GM23248 (cell line): ENCODE data around the gene RERE. TPM values are rescaled to one million over a fixed set of nuclear protein-coding genes. Genes with fewer than 3 reads are reported as not detected.

Experiments
- DNase-seq: peaks from one replicate; pipeline ENCODE4 v3.0.0-alpha.2; 2015
- H2AFZ ChIP-seq: fragments of 200-600 bp; sonication (generic); 2 replicates; pipeline ENCODE4 v1.6.1; 2016; ENCODE audit warnings: antibody characterized with exemption
- H3F3A ChIP-seq: fragments of 200-600 bp; sonication (generic); 2 replicates; pipeline ENCODE4 v1.6.1; 2016; ENCODE audit warnings: mild to moderate bottlenecking, antibody characterized with exemption, mixed run types; ENCODE audit not compliant: insufficient read depth
- H3K27ac ChIP-seq: fragments of 200-600 bp; sonication (generic); 2 replicates; pipeline ENCODE4 v1.5.1; 2016; ENCODE audit warnings: mild to moderate bottlenecking
- H3K27me3 ChIP-seq: fragments of 200-600 bp; sonication (generic); replicated peaks from 2 replicates; pipeline ENCODE4 v1.6.1; 2016; ENCODE audit warnings: mild to moderate bottlenecking; ENCODE audit not compliant: insufficient read depth
- H3K36me3 ChIP-seq: fragments of 200-600 bp; sonication (generic); 2 replicates; pipeline ENCODE4 v1.6.1; 2016; ENCODE audit warnings: low read depth, mild to moderate bottlenecking
- H3K4me1 ChIP-seq: fragments of 200-600 bp; sonication (generic); 2 replicates; pipeline ENCODE4 v1.6.1; 2016; ENCODE audit warnings: mild to moderate bottlenecking; ENCODE audit not compliant: insufficient read depth
- H3K4me2 ChIP-seq: fragments of 200-600 bp; sonication (generic); one replicate; pipeline ENCODE4 v1.6.1; 2016; ENCODE audit warnings: mild to moderate bottlenecking; ENCODE audit not compliant: unreplicated experiment
- H3K4me3 ChIP-seq: fragments of 200-600 bp; sonication (generic); 2 replicates; pipeline ENCODE4 v1.5.1; 2016; ENCODE audit warnings: mild to moderate bottlenecking
- H3K79me2 ChIP-seq: fragments of 200-600 bp; sonication (generic); 2 replicates; pipeline ENCODE4 v1.6.1; 2016; ENCODE audit warnings: mild to moderate bottlenecking; ENCODE audit not compliant: insufficient read depth
- H3K9ac ChIP-seq: fragments of 200-600 bp; sonication (generic); 2 replicates; pipeline ENCODE4 v1.6.1; 2016; ENCODE audit warnings: mild to moderate bottlenecking
- H3K9me2 ChIP-seq: fragments of 200-600 bp; sonication (generic); 2 replicates; pipeline ENCODE4 v1.6.1; 2016; ENCODE audit warnings: mixed run types, mild to moderate bottlenecking, moderate library complexity; ENCODE audit not compliant: insufficient read depth
- H3K9me3 ChIP-seq: fragments of 200-600 bp; sonication (generic); one replicate; pipeline ENCODE4 v1.6.1; 2017; ENCODE audit warnings: low read depth
- H4K20me1 ChIP-seq: fragments of 200-600 bp; sonication (generic); 2 replicates; pipeline ENCODE4 v1.6.0; 2016; ENCODE audit not compliant: insufficient read depth
- EZH2 ChIP-seq: fragments of 200-600 bp; sonication (generic); IDR thresholded peaks from 2 replicates; pipeline ENCODE4 v1.6.1; 2018; ENCODE audit warnings: antibody characterized with exemption, mild to moderate bottlenecking; ENCODE audit not compliant: insufficient read depth, poor library complexity, severe bottlenecking
- EZH2phosphoT487 ChIP-seq: fragments of 200-600 bp; sonication (generic); IDR thresholded peaks from 2 replicates; pipeline ENCODE4 v1.6.1; 2018; ENCODE audit warnings: antibody characterized with exemption, moderate library complexity, mild to moderate bottlenecking, low read depth; ENCODE audit not compliant: insufficient read depth
- WGBS, 2 experiments: methylation state at CpG; one replicate each; pipeline ENCODE4 v1.1.6; 2015 to 2017; ENCODE audit warnings: low lambda C conversion rate in 2 of 2, low coverage in 1 of 2; ENCODE audit errors: missing lambda C conversion rate in 2 of 2; 5-methylcytosine and 5-hydroxymethylcytosine counted together
- in situ Hi-C: fragments of 300-500 bp; cut with MboI; formaldehyde crosslinking; loops from 2 replicates; pipeline ENCODE4 v1.15.0; 2020
- polyA plus RNA-seq: library from polyadenylated mRNA; unstranded; fragments of >200 nt; fragmentation: Nextera tagmentation; extraction: Ambion mirVana; gene quantifications from 2 replicates; pipeline ENCODE4 v1.2.1, GENCODE V29; 2016
- total RNA-seq: library from RNA; depleted of rRNA; stranded (reverse); fragments of >200 nt; shearing (Covaris generic); gene quantifications from 2 replicates; pipeline ENCODE4 v1.2.3, GENCODE V29; 2014

Gene RERE
- total and polyA plus RNA-seq, 2 experiments from 2014 or later = 26.0 to 26.2 TPM

- Histone ChIP-seq H3K4me3 (no peak overlapping the region), H4K20me1 (no peaks in the 10 kb centered on the region), H3K79me2 (peaks cover 77% of the 10 kb centered on the region), H2AFZ (no peak overlapping the region), H3K9me2 (no peaks in the 10 kb centered on the region), H3K27me3 (no peaks in the 10 kb centered on the region), H3K4me1 (peaks cover 8% of the 10 kb centered on the region; the same call in 1 of the 2 replicates), H3K36me3 (no peaks in the 10 kb centered on the region), H3K27ac (no peak overlapping the region), H3K4me2 (no peak overlapping the region), H3F3A (peaks cover 12% of the 10 kb centered on the region), H3K9ac (no peak overlapping the region), H3K9me3 (no peaks in the 10 kb centered on the region)
- WGBS, 2 experiments = 96 to 97% methylated on average over 4 of the region's 4 CpGs
- in situ Hi-C loops = no loop called here
- TF ChIP-seq EZH2 (no peak), EZH2phosphoT487 (no peak)
- no peak for DNase-seq
These were observed 163.6 kb downstream of the RERE start for GRCh38 chr1:8653878-8654277.

GRCh38 chr1:8652467-8653046 lies 164.9 kb downstream of the RERE start:
- Histone ChIP-seq H3F3A (peaks cover under 1% of the 10 kb centered on the region; the same call in 1 of the 2 replicates), H3K9ac (no peak overlapping the region), H3K27ac (no peak overlapping the region), H2AFZ (no peak overlapping the region), H3K27me3 (no peaks in the 10 kb centered on the region), H3K36me3 (no peaks in the 10 kb centered on the region), H3K9me2 (no peaks in the 10 kb centered on the region), H3K79me2 (peaks cover 77% of the 10 kb centered on the region), H3K4me3 (no peak overlapping the region), H3K4me1 (peaks cover 12% of the 10 kb centered on the region), H4K20me1 (no peaks in the 10 kb centered on the region), H3K4me2 (no peak overlapping the region), H3K9me3 (no peaks in the 10 kb centered on the region)
- no peak for TF ChIP-seq EZH2
- no peak for DNase-seq
- in situ Hi-C loops = no loop called here
- WGBS, 2 experiments = 92 to 93% methylated on average over 7 of the region's 7 CpGs

GRCh38 chr1:8651962-8652361 lies 165.5 kb downstream of the RERE start:
- peaks cover 75% of the 10 kb centered on the region for H3K79me2 ChIP-seq

GRCh38 chr1:8651236-8651890 lies 166.1 kb downstream of the RERE start:
- Histone ChIP-seq H3K27me3 (no peaks in the 10 kb centered on the region), H4K20me1 (no peaks in the 10 kb centered on the region), H3F3A (no peaks in the 10 kb centered on the region), H3K79me2 (peaks cover 75% of the 10 kb centered on the region), H3K9me3 (no peaks in the 10 kb centered on the region), H3K9ac (no peak overlapping the region), H2AFZ (no peak overlapping the region), H3K36me3 (no peaks in the 10 kb centered on the region), H3K9me2 (no peaks in the 10 kb centered on the region), H3K27ac (no peak overlapping the region), H3K4me3 (no peak overlapping the region), H3K4me1 (peaks cover 23% of the 10 kb centered on the region), H3K4me2 (no peak overlapping the region)
- no peak for DNase-seq
- whole genome bisulfite sequencing, 2 experiments = 96 to 98% methylated on average over 3 of the region's 3 CpGs
- in situ Hi-C loops = no loop called here
- TF ChIP-seq EZH2 (no peak), EZH2phosphoT487 (no peak)

More at GRCh38 chr1:8651962-8652361, 165.5 kb downstream of the RERE start:
- no peak overlapping the region for H2AFZ ChIP-seq
- no peaks in the 10 kb centered on the region for H3F3A ChIP-seq
- H3K9ac ChIP-seq = no peak overlapping the region
- H3K27ac ChIP-seq = no peak overlapping the region
- H3K9me2 ChIP-seq = no peaks in the 10 kb centered on the region
- TF ChIP-seq EZH2 (no peak), EZH2phosphoT487 (no peak)
- in situ Hi-C loops = no loop called here
- no peak for DNase-seq
- 98 to 100% methylated on average over 2 of the region's 2 CpGs for WGBS, 2 experiments
- no peak overlapping the region for H3K4me2 ChIP-seq
- H3K9me3 ChIP-seq = no peaks in the 10 kb centered on the region
- no peak overlapping the region for H3K4me3 ChIP-seq
- peaks cover 17% of the 10 kb centered on the region for H3K4me1 ChIP-seq
- H4K20me1 ChIP-seq = no peaks in the 10 kb centered on the region
- H3K27me3 ChIP-seq = no peaks in the 10 kb centered on the region
- no peaks in the 10 kb centered on the region for H3K36me3 ChIP-seq
